NCI-H128 (cell line): Measurements from ENCODE around the gene CCDC177.
"Not testable (repeated sequence)": the region's sequence is repeated elsewhere in the genome, so short reads cannot be mapped to it uniquely, and the experiment has no call there.

ENCODE experiments used
- DNase-seq: peaks from one replicate; lab custom pipeline; 2025; ENCODE audit not compliant: unreplicated experiment; lab: John Stamatoyannopoulos, UW

Gene CCDC177

GRCh38 chr14:69600304-69600891, 25.7 kb upstream of the CCDC177 start:
- no peak for DNase-seq

- DNase-seq, result not testable (repeated sequence)
These were observed 24.8 kb upstream of the CCDC177 start for GRCh38 chr14:69599431-69599830.

- DNase-seq, result no peak
These were observed 20.7 kb upstream of the CCDC177 start for GRCh38 chr14:69595336-69595735.

- no peak for DNase-seq
These were observed 20.2 kb upstream of the CCDC177 start for GRCh38 chr14:69594846-69595245.

GRCh38 chr14:69593018-69593677, 18.5 kb upstream of the CCDC177 start:
- no peak for DNase-seq

- DNase-seq, result no peak
These were observed 16.6 kb upstream of the CCDC177 start for GRCh38 chr14:69591317-69591716.

GRCh38 chr14:69587389-69587788, 12.7 kb upstream of the CCDC177 start:
- no peak for DNase-seq

GRCh38 chr14:69586404-69586803, 11.7 kb upstream of the CCDC177 start:
- DNase-seq, result no peak

- DNase-seq, result no peak
These were observed 9.7 kb upstream of the CCDC177 start for GRCh38 chr14:69584389-69584788.

- no peak for DNase-seq
These were observed 8.2 kb upstream of the CCDC177 start for GRCh38 chr14:69582829-69583228.

GRCh38 chr14:69582212-69582611, 7.5 kb upstream of the CCDC177 start:
- DNase-seq, result no peak

GRCh38 chr14:69581316-69581935, 6.8 kb upstream of the CCDC177 start:
- no peak for DNase-seq

- no peak for DNase-seq
These were observed 5.4 kb upstream of the CCDC177 start for GRCh38 chr14:69580009-69580577.

- DNase-seq, result no peak
These were observed 4.8 kb upstream of the CCDC177 start for GRCh38 chr14:69579476-69579875.

GRCh38 chr14:69574954-69575295, 254 bp upstream of the CCDC177 start:
- no peak for DNase-seq

- DNase-seq, result peak; percentile 57
These were observed 824 bp downstream of the CCDC177 start for GRCh38 chr14:69573831-69574262.

GRCh38 chr14:69573205-69573830, 1.4 kb downstream of the CCDC177 start:
- DNase-seq, result no peak

- DNase-seq, result no peak
These were observed 1.9 kb downstream of the CCDC177 start for GRCh38 chr14:69572841-69573135.

GRCh38 chr14:69572030-69572840, 2.4 kb downstream of the CCDC177 start:
- DNase-seq, result no peak

- DNase-seq, result no peak
These were observed 3.1 kb downstream of the CCDC177 start for GRCh38 chr14:69571449-69572029.

- no peak for DNase-seq
These were observed 3.8 kb downstream of the CCDC177 start for GRCh38 chr14:69570836-69571330.
